ENCODE measurements around the gene ZCCHC8.
A peak's percentile ranks its signal among the peaks of the same experiment; 100 is the strongest.

Gene ZCCHC8

DNA sequence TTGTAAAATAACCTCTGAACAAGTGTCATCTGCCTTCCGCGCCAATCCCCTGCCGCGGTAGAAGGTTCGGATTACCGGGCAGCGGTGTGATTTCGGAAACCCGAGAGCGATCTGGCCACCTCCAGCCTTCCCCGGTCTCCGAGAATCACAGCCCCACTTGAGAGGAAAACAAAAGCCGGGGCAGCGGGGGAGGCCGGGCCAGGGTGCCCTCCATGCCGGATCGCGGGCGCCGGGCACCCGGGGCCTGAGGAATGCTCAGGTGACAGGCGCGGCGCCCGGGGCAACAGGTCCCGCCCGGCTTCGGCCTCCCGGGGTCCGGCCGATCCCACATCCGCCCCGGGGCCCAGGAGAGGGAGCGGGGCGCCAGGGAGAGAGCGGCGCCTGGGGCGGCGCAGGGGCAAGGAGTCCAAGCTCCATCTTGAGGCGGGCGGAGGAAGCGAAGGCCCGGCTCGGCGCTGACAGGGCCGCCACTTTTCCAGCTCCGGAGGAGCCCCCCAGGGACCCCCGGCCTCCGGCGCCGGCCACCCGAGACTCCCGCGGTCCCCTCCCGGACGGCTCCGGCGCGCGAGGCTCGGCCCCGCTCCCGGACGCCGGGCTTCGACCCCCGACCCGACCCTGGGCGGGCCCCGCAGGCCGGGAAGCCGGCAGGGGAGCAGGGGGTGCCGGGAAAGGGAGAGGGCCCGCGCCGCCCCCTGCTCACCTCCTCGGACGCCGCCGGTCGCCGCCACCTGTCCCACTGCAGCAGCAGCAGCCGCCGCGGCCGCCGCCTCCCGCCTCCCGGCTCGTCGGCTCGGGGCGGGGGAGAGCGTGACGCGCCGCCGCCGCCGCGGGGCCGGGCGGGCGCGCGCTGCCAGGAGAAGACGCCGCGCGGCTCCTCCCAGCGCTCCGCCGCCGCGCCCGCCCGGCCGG lies 78.7 kb downstream of the ZCCHC8 start, which contains the start of gene CLIP1:
Gene CLIP1, minus strand, starts transcription at position 849 of the 909 bp plus-strand sequence. CDS start 42,217 bp downstream, outside the sequence.
- DNase-seq = peak; percentile 43 to 53

All from SHP77 (cell line).